ENCODE results near the gene MOCS3.

DNA sequence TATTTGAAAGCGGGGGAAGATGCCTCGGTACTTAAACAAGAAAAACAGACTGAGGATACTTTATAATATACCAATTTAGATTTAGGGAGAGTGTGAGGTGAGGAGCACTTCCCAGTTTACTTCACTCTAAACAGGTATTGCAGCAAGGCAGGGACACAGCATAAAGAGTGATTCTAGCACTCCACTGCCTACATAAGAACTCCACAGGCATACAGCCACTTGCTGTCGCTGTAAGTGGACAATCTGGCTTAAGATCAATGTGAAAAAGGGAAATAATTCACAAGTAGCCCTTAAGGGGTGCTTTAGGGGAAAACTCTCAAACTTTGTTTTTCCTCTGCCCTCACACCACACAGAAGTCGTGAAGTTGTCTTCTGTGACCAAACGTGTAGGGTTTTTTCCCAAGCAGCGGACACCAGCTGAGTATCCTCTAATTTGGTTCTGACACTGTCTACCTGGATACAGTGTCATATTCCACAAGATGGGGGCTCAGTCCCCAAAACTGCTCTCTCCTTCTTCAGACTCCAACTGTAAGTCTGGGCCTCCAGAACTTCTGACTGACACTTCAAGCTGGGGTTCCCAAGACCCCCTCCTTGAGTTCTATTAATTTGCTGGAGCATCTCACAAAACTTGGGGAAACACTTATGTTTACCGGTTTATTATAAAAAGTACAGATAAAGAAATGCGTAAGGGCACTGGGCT lies 36.7 kb upstream of the MOCS3 start:
- no peak for TF ChIP-seq POLR2A (IDR thresholded peaks at IDR 0.05)
- TF ChIP-seq, protein P1, sequence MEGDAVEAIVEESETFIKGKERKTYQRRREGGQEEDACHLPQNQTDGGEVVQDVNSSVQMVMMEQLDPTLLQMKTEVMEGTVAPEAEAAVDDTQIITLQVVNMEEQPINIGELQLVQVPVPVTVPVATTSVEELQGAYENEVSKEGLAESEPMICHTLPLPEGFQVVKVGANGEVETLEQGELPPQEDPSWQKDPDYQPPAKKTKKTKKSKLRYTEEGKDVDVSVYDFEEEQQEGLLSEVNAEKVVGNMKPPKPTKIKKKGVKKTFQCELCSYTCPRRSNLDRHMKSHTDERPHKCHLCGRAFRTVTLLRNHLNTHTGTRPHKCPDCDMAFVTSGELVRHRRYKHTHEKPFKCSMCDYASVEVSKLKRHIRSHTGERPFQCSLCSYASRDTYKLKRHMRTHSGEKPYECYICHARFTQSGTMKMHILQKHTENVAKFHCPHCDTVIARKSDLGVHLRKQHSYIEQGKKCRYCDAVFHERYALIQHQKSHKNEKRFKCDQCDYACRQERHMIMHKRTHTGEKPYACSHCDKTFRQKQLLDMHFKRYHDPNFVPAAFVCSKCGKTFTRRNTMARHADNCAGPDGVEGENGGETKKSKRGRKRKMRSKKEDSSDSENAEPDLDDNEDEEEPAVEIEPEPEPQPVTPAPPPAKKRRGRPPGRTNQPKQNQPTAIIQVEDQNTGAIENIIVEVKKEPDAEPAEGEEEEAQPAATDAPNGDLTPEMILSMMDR (IDR thresholded peaks at IDR 0.05) = no peak
